IMR-90 (cell line): ENCODE measurements around the gene KCNAB2. TPM values are rescaled to one million over a fixed set of nuclear protein-coding genes. Genes with fewer than 3 reads are reported as not detected.

ENCODE experiments used
- ATAC-seq: fragments of 200-7000 bp; cut with Tn5 transposase; 2 replicates; pipeline ENCODE4 v1.9.1; 2020; ENCODE audit warnings: low read depth, mild to moderate bottlenecking, moderate library complexity
- BruUV-seq: library from RNA; stranded (reverse); fragments of 400-500 nt; replicated peaks from 2 replicates; lab custom pipeline; 2021; lab: Mats Ljungman, UMichigan
- CTCF ChIA-PET: fragments of 300-600 bp; formaldehyde crosslinking; extraction: SDS; loops from one replicate; lab custom pipeline; 2021; ENCODE audit warnings: antibody characterized with exemption; lab: Yijun Ruan, JAX
- POLR2A ChIA-PET: fragments of 300-600 bp; sonication (Branson Sonifier 250); formaldehyde crosslinking; loops from one replicate; lab custom pipeline; 2022; ENCODE audit warnings: antibody characterized with exemption; ENCODE audit not compliant: unreplicated experiment; lab: Charles Lee
- DNase-seq: peaks from one replicate; pipeline ENCODE4 v3.0.0; 2013
- H2AFZ ChIP-seq: replicated peaks from 2 replicates; pipeline ENCODE3; 2013; ENCODE audit warnings: low read length, mild to moderate bottlenecking; ENCODE audit not compliant: poor library complexity
- H2AK5ac ChIP-seq: 2 replicates; pipeline ENCODE4 v1.6.1; 2013; ENCODE audit warnings: low read depth, low read length, inconsistent platforms
- H2AK9ac ChIP-seq: replicated peaks from 2 replicates; pipeline ENCODE3; 2013; ENCODE audit warnings: mild to moderate bottlenecking, low read depth, low read length, moderate library complexity; ENCODE audit not compliant: poor library complexity
- H2BK120ac ChIP-seq: 2 replicates; pipeline ENCODE4 v1.6.1; 2013; ENCODE audit warnings: low read depth, low read length, inconsistent platforms
- H2BK15ac ChIP-seq: 3 replicates; pipeline ENCODE4 v1.6.1; 2013; ENCODE audit warnings: low read depth, low read length, inconsistent platforms
- H2BK20ac ChIP-seq: 2 replicates; pipeline ENCODE4 v1.6.1; 2013; ENCODE audit warnings: low read depth, mild to moderate bottlenecking, inconsistent platforms, low read length, moderate library complexity
- H2BK5ac ChIP-seq: 2 replicates; pipeline ENCODE4 v1.6.1; 2013; ENCODE audit warnings: mild to moderate bottlenecking, low read depth, low read length, inconsistent platforms; ENCODE audit not compliant: poor library complexity, severe bottlenecking
- H3K14ac ChIP-seq: replicated peaks from 2 replicates; pipeline ENCODE4 v1.6.1; 2013; ENCODE audit warnings: low read depth, low read length, inconsistent platforms
- H3K18ac ChIP-seq: 2 replicates; pipeline ENCODE4 v1.6.1; 2013; ENCODE audit warnings: low read depth, low read length, control low read depth
- H3K23ac ChIP-seq: 2 replicates; pipeline ENCODE4 v1.6.1; 2013; ENCODE audit warnings: low read depth, low read length, inconsistent platforms
- H3K27ac ChIP-seq: 2 replicates; pipeline ENCODE4 v1.5.1; 2013; ENCODE audit warnings: mild to moderate bottlenecking, control low read depth, low read length; ENCODE audit not compliant: insufficient read depth
- H3K27me3 ChIP-seq: 2 replicates; pipeline ENCODE4 v1.6.1; 2013; ENCODE audit warnings: low read length; ENCODE audit not compliant: control insufficient read depth, insufficient read depth
- H3K36me3 ChIP-seq: 2 replicates; pipeline ENCODE4 v1.6.1; 2013; ENCODE audit warnings: low read length, mixed read lengths; ENCODE audit not compliant: control insufficient read depth, insufficient read depth
- H3K4ac ChIP-seq: 2 replicates; pipeline ENCODE4 v1.6.1; 2013; ENCODE audit warnings: low read depth, low read length, inconsistent platforms
- H3K4me1 ChIP-seq: 2 replicates; pipeline ENCODE4 v1.6.1; 2013; ENCODE audit warnings: low read length, mixed read lengths; ENCODE audit not compliant: control insufficient read depth, insufficient read depth
- H3K4me2 ChIP-seq: 2 replicates; pipeline ENCODE4 v1.6.1; 2013; ENCODE audit warnings: low read depth, mild to moderate bottlenecking, control low read depth, low read length, moderate library complexity
- H3K4me3 ChIP-seq: 2 replicates; pipeline ENCODE4 v1.5.1; 2013; ENCODE audit warnings: low read depth, mild to moderate bottlenecking, control low read depth, low read length, moderate library complexity; ENCODE audit not compliant: insufficient read depth
- H3K56ac ChIP-seq: 2 replicates; pipeline ENCODE4 v1.6.1; 2013; ENCODE audit warnings: low read length, inconsistent platforms; ENCODE audit not compliant: insufficient read depth; ENCODE audit errors: extremely low read depth
- H3K79me1 ChIP-seq, 2 experiments: 2 replicates each; pipeline ENCODE4 v1.6.1; 2013; ENCODE audit warnings: low read length in 2 of 2, inconsistent platforms in 1 of 2, low read depth in 1 of 2
- H3K9ac ChIP-seq: 2 replicates; pipeline ENCODE4 v1.6.1; 2013; ENCODE audit warnings: low read depth, low read length, control low read depth
- H3K9me1 ChIP-seq: 2 replicates; pipeline ENCODE4 v1.6.1; 2013; ENCODE audit warnings: low read length, inconsistent platforms; ENCODE audit not compliant: insufficient read depth
- H3K9me3 ChIP-seq: 2 replicates; pipeline ENCODE4 v1.6.1; 2013; ENCODE audit warnings: low read length; ENCODE audit not compliant: control insufficient read depth, insufficient read depth
- H4K20me1 ChIP-seq: 2 replicates; pipeline ENCODE4 v1.6.1; 2013; ENCODE audit warnings: low read length, inconsistent platforms; ENCODE audit not compliant: insufficient read depth
- H4K5ac ChIP-seq: 2 replicates; pipeline ENCODE4 v1.6.1; 2013; ENCODE audit warnings: mild to moderate bottlenecking, low read depth, low read length, control low read depth
- H4K8ac ChIP-seq, 2 experiments: 2 replicates each; pipeline ENCODE4 v1.6.1; 2013; ENCODE audit warnings: low read depth in 2 of 2, low read length in 2 of 2, control low read depth in 1 of 2, inconsistent platforms in 1 of 2
- H4K91ac ChIP-seq: 2 replicates; pipeline ENCODE4 v1.6.1; 2013; ENCODE audit warnings: low read depth, low read length, inconsistent platforms; ENCODE audit not compliant: insufficient read depth
- BHLHE40 ChIP-seq: fragments of 150-350 bp; IDR thresholded peaks from 2 replicates; pipeline ENCODE4 v1.6.1; 2016; ENCODE audit warnings: mild to moderate bottlenecking, low read depth, low read length
- CEBPB ChIP-seq: IDR thresholded peaks from 2 replicates; pipeline ENCODE4 v1.6.1; 2012; ENCODE audit warnings: low read depth, low read length, improper control_type of control experiment
- CHD1 ChIP-seq: IDR thresholded peaks from 2 replicates; pipeline ENCODE4 v1.6.1; 2012; ENCODE audit warnings: low read depth, low read length, improper control_type of control experiment
- CTCF ChIP-seq: conservative IDR thresholded peaks from 2 replicates; pipeline ENCODE4 v1.5.1; 2012; ENCODE audit warnings: mild to moderate bottlenecking, low read depth, low read length, improper control_type of control experiment
- ELK1 ChIP-seq: fragments of 150-350 bp; IDR thresholded peaks from 2 replicates; pipeline ENCODE4 v1.6.1; 2016; ENCODE audit warnings: low read depth, mild to moderate bottlenecking, low read length, moderate library complexity, borderline replicate concordance
- FOS ChIP-seq: fragments of 150-350 bp; IDR thresholded peaks from 2 replicates; pipeline ENCODE4 v1.6.1; 2016; ENCODE audit warnings: low read depth, low read length
- MAFK ChIP-seq: IDR thresholded peaks from 2 replicates; pipeline ENCODE4 v1.6.1; 2012; ENCODE audit warnings: low read depth, low read length, improper control_type of control experiment
- MAZ ChIP-seq: IDR thresholded peaks from 2 replicates; pipeline ENCODE4 v1.6.1; 2012; ENCODE audit warnings: low read depth, mild to moderate bottlenecking, low read length, improper control_type of control experiment, moderate library complexity, borderline replicate concordance
- MXI1 ChIP-seq: IDR thresholded peaks from 2 replicates; pipeline ENCODE4 v1.6.1; 2012; ENCODE audit warnings: low read depth, mild to moderate bottlenecking, low read length, moderate library complexity, borderline replicate concordance
- NFE2L2 ChIP-seq: fragments of 150-350 bp; IDR thresholded peaks from 2 replicates; pipeline ENCODE4 v1.6.1; 2016; ENCODE audit warnings: low read depth, mild to moderate bottlenecking, low read length
- RCOR1 ChIP-seq: IDR thresholded peaks from 2 replicates; pipeline ENCODE4 v1.6.1; 2012; ENCODE audit warnings: mild to moderate bottlenecking, low read length, improper control_type of control experiment; ENCODE audit not compliant: insufficient replicate concordance
- RFX5 ChIP-seq: IDR thresholded peaks from 2 replicates; pipeline ENCODE4 v1.8.0; 2012; ENCODE audit warnings: low read depth, mild to moderate bottlenecking, low read length, moderate library complexity
- SMC3 ChIP-seq: fragments of 150-350 bp; IDR thresholded peaks from 2 replicates; pipeline ENCODE4 v1.6.1; 2016; ENCODE audit warnings: low read depth, mild to moderate bottlenecking, antibody characterized with exemption, low read length, moderate library complexity
- WGBS, 2 experiments: methylation state at CpG; one replicate each; pipeline versions ENCODE4 v1.1.5 to v1.1.7; 2013; ENCODE audit warnings: missing lambda C conversion rate in 2 of 2; ENCODE audit not compliant: insufficient read length in 1 of 2; ENCODE audit errors: extremely low coverage in 2 of 2; 5-methylcytosine and 5-hydroxymethylcytosine counted together
- dilution Hi-C: fragments of 300-500 bp; cut with HindIII; formaldehyde crosslinking; loops from one replicate; pipeline ENCODE4 v1.14.3; 2018; ENCODE audit warnings: low sequenced_read_pairs; ENCODE audit not compliant: unreplicated experiment
- in situ Hi-C: fragments of 300-500 bp; cut with MboI; formaldehyde crosslinking; loops from 3 replicates; pipeline ENCODE4 v1.14.3; 2019; ENCODE audit warnings: low sequenced_read_pairs, inconsistent platforms, mixed read lengths
- intact Hi-C: fragments of 100-400 bp; cut with micrococcal nuclease; formaldehyde crosslinking; loops from 2 replicates; pipeline ENCODE4 v1.10.0; 2022
- polyA plus RNA-seq, 3 experiments: library from polyadenylated mRNA; depleted of rRNA; stranded (reverse); fragments of >200 nt; gene quantifications; 2 replicates each; pipeline ENCODE4 v1.2.3, GENCODE V29; 2012; ENCODE audit warnings: low replicate concordance in 1 of 3
- total RNA-seq: library from RNA; depleted of rRNA; stranded (reverse); fragments of >200 nt; gene quantifications from 2 replicates; pipeline ENCODE4 v1.2.3, GENCODE V29; 2012
- TF ChIP-seq, protein P1 (sequence below): fragments of 150-350 bp; IDR thresholded peaks from 2 replicates; pipeline ENCODE4 v1.6.1; 2017; ENCODE audit warnings: mild to moderate bottlenecking, antibody characterized with exemption, low read length, low read depth

KCNAB2 gene
- total and polyA plus RNA-seq, 2 of the 4 experiments (the other 2 are of a cell fraction), result 1.3 to 4.2 TPM

DNA sequence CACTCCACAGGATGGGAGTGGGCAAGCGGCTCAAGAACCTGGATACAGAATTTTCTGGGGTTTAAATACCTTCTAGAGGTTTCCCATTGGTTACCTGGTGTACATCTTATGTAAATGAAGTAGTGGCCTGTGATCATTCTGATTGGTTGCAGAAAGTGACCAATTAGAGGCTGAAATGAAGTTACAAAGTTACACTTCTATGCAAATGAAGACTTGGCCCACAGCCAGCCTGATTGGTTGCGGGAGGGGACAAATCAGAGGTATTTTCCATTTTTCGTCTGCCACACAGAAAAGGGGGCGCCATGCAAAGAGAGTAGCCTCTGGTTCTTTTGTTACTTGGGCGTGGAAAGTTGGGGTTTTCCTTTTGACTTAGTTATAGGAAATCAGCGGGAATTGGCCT is 8.9 kb downstream of the KCNAB2 start:
- no peak overlapping the region for H2BK120ac ChIP-seq
- ChIA-PET CTCF (no interaction called here), POLR2A (no interaction called here)
- H3K36me3 ChIP-seq, result no peaks in the 10 kb centered on the region
- H3K23ac ChIP-seq, result no peak overlapping the region
- H3K79me1 ChIP-seq, result no peaks in the 10 kb centered on the region
- no peak overlapping the region for H2BK5ac ChIP-seq
- no peak overlapping the region for H2BK15ac ChIP-seq
- 73% methylated on average over 5 of the region's 6 CpGs; no CpG with 5 or more reads in 1 of the 2 experiments for WGBS, 2 experiments
- no peak overlapping the region for H2AFZ ChIP-seq
- BruUV-seq, result no TSS peak
- H3K9me3 ChIP-seq, result no peaks in the 10 kb centered on the region
- ATAC-seq, result no peak
- dilution Hi-C loops, result no loop called here
- H3K27me3 ChIP-seq, result peaks cover 6% of the 10 kb centered on the region; the same call in 1 of the 2 replicates
- TF ChIP-seq FOS, result no peak
- no peak for TF ChIP-seq RFX5
- TF ChIP-seq ELK1, result no peak
- TF ChIP-seq NFE2L2, result no peak
- TF ChIP-seq CHD1, result no peak
- TF ChIP-seq, protein P1, sequence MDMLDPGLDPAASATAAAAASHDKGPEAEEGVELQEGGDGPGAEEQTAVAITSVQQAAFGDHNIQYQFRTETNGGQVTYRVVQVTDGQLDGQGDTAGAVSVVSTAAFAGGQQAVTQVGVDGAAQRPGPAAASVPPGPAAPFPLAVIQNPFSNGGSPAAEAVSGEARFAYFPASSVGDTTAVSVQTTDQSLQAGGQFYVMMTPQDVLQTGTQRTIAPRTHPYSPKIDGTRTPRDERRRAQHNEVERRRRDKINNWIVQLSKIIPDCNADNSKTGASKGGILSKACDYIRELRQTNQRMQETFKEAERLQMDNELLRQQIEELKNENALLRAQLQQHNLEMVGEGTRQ, result no peak
- no peak for TF ChIP-seq MAFK
- TF ChIP-seq SMC3, result no peak
- no peak for TF ChIP-seq CTCF
- no peak for TF ChIP-seq RCOR1
- no peak for TF ChIP-seq CEBPB
- no peak for TF ChIP-seq MXI1
- TF ChIP-seq BHLHE40, result no peak
- TF ChIP-seq MAZ, result no peak
- intact Hi-C loops, result loop anchor here (5.0 kb wide), 1 partner anchor 118 kb away; no protein-coding TSS in a partner anchor
- H3K4me2 ChIP-seq, result no peak overlapping the region
- no peak overlapping the region for H2BK20ac ChIP-seq
- H3K56ac ChIP-seq, result no peak overlapping the region
- H3K4ac ChIP-seq, result no peak overlapping the region
- H2AK9ac ChIP-seq, result no peak overlapping the region
- no peak for DNase-seq
- H4K5ac ChIP-seq, result no peak overlapping the region
- in situ Hi-C loops, result no loop called here
- no peak overlapping the region for H3K27ac ChIP-seq
- no peaks in the 10 kb centered on the region for H3K4me1 ChIP-seq
- no peak overlapping the region for H2AK5ac ChIP-seq
- H4K91ac ChIP-seq, result no peak overlapping the region
- H3K9me1 ChIP-seq, result no peaks in the 10 kb centered on the region
- H3K14ac ChIP-seq, result no peak overlapping the region
- H3K9ac ChIP-seq, result no peak overlapping the region
- no peak overlapping the region for H4K8ac ChIP-seq
- H4K20me1 ChIP-seq, result peaks cover 6% of the 10 kb centered on the region; the same call in 1 of the 2 replicates
- H3K4me3 ChIP-seq, result no peak overlapping the region
- H3K18ac ChIP-seq, result no peak overlapping the region
